Liver (tissue), 9 donors: ENCODE measurements around the gene RFLNA. TPM values are rescaled to one million over a fixed set of nuclear protein-coding genes. Genes with fewer than 3 reads are reported as not detected.

Experiments used
- DNase-seq: peaks from one replicate; pipeline ENCODE4 v3.0.0-alpha.2; 2017; ENCODE audit warnings: low spot score
- H3K27ac ChIP-seq, 2 donors: one replicate each; pipeline ENCODE4 v1.7.0; 2013; ENCODE audit warnings: inconsistent platforms in 2 of 2, low read length in 2 of 2, control low read depth in 1 of 2, low read depth in 1 of 2, mild to moderate bottlenecking in 1 of 2
- H3K27me3 ChIP-seq, 4 donors: one replicate each; pipeline versions ENCODE4 v1.6.1 to v1.7.0; 2013; ENCODE audit warnings: low read length in 3 of 4, inconsistent platforms in 1 of 4, mild to moderate bottlenecking in 1 of 4, moderate library complexity in 1 of 4; ENCODE audit not compliant: control insufficient read depth in 4 of 4, insufficient read depth in 4 of 4
- H3K36me3 ChIP-seq, 4 donors: one replicate each; pipeline versions ENCODE4 v1.6.1 to v1.7.0; 2013; ENCODE audit warnings: low read length in 3 of 4, mild to moderate bottlenecking in 3 of 4, low read depth in 1 of 4, moderate library complexity in 1 of 4; ENCODE audit not compliant: control insufficient read depth in 4 of 4, insufficient read depth in 3 of 4
- H3K4me1 ChIP-seq, 4 donors: one replicate each; pipeline versions ENCODE4 v1.6.1 to v1.7.0; 2013; ENCODE audit warnings: low read length in 3 of 4, mild to moderate bottlenecking in 3 of 4, moderate library complexity in 1 of 4; ENCODE audit not compliant: control insufficient read depth in 4 of 4, insufficient read depth in 4 of 4
- H3K4me3 ChIP-seq, 3 donors: one replicate each; pipeline versions ENCODE4 v1.6.1 to v1.7.0; 2013; ENCODE audit warnings: low read length in 3 of 3, control low read depth in 1 of 3, low read depth in 1 of 3, mild to moderate bottlenecking in 1 of 3
- H3K9ac ChIP-seq, 2 donors: one replicate each; pipeline ENCODE4 v1.7.0; 2013; ENCODE audit warnings: low read length in 2 of 2, mild to moderate bottlenecking in 2 of 2, moderate library complexity in 2 of 2, control low read depth in 1 of 2, low read depth in 1 of 2
- H3K9me3 ChIP-seq, 4 donors: one replicate each; pipeline versions ENCODE4 v1.6.1 to v1.7.0; 2013; ENCODE audit warnings: low read length in 3 of 4; ENCODE audit not compliant: control insufficient read depth in 4 of 4
- ATF3 ChIP-seq: IDR thresholded peaks from 2 replicates; pipeline ENCODE4 v1.6.1; 2016; ENCODE audit warnings: antibody characterized with exemption
- CTCF ChIP-seq: fragments of 150-350 bp; IDR thresholded peaks from 2 replicates; pipeline ENCODE4 v1.5.1; 2017; ENCODE audit warnings: improper control_type of control experiment, low read depth, low read length; ENCODE audit not compliant: missing input control
- EGR1 ChIP-seq, 2 donors: IDR thresholded peaks; 2 replicates each; pipeline ENCODE4 v1.6.1; 2016 to 2018; ENCODE audit warnings: antibody characterized with exemption in 2 of 2, low read depth in 2 of 2
- FOXA1 ChIP-seq: IDR thresholded peaks from 2 replicates; pipeline ENCODE4 v1.6.1; 2016; ENCODE audit warnings: antibody characterized with exemption
- FOXA2 ChIP-seq: IDR thresholded peaks from 2 replicates; pipeline ENCODE4 v1.6.1; 2016; ENCODE audit warnings: antibody characterized with exemption
- GABPA ChIP-seq, 2 donors: IDR thresholded peaks in 1 of 2; conservative IDR thresholded peaks in 1 of 2; 2 replicates each; pipeline ENCODE4 v1.6.1; 2016; ENCODE audit warnings: antibody characterized with exemption in 2 of 2, mild to moderate bottlenecking in 1 of 2, moderate library complexity in 1 of 2
- HNF4A ChIP-seq, 2 donors: conservative IDR thresholded peaks; 2 replicates each; pipeline ENCODE4 v1.6.1; 2016; ENCODE audit warnings: antibody characterized with exemption in 2 of 2, mild to moderate bottlenecking in 2 of 2
- HNF4G ChIP-seq: IDR thresholded peaks from 2 replicates; pipeline ENCODE4 v1.6.1; 2016; ENCODE audit warnings: antibody characterized with exemption
- NR2F2 ChIP-seq: IDR thresholded peaks from 2 replicates; pipeline ENCODE4 v1.6.1; 2016; ENCODE audit warnings: antibody characterized with exemption
- RAD21 ChIP-seq, 2 donors: IDR thresholded peaks; 2 replicates each; pipeline ENCODE4 v1.6.1; 2016; ENCODE audit warnings: antibody characterized with exemption in 2 of 2, mild to moderate bottlenecking in 2 of 2
- RXRA ChIP-seq, 2 donors: IDR thresholded peaks; 2 replicates each; pipeline ENCODE4 v1.6.1; 2017 to 2018; ENCODE audit warnings: antibody characterized with exemption in 2 of 2, mild to moderate bottlenecking in 1 of 2
- SP1 ChIP-seq: IDR thresholded peaks from 2 replicates; pipeline ENCODE4 v1.6.1; 2018; ENCODE audit warnings: antibody characterized with exemption, mild to moderate bottlenecking
- TAF1 ChIP-seq: conservative IDR thresholded peaks from 2 replicates; pipeline ENCODE4 v1.6.1; 2016; ENCODE audit warnings: antibody characterized with exemption, mild to moderate bottlenecking
- YY1 ChIP-seq: IDR thresholded peaks from 2 replicates; pipeline ENCODE4 v1.6.1; 2016; ENCODE audit warnings: antibody characterized with exemption, mild to moderate bottlenecking
- ZBTB33 ChIP-seq: IDR thresholded peaks from 2 replicates; pipeline ENCODE4 v1.6.1; 2016; ENCODE audit warnings: antibody characterized with exemption
- WGBS: extraction: QIAGEN DNeasy Blood & Tissue Kit; methylation state at CpG from one replicate; pipeline ENCODE4 v1.1.7; 2013; 5-methylcytosine and 5-hydroxymethylcytosine counted together
- polyA plus RNA-seq, 2 donors: library from polyadenylated mRNA; stranded (reverse) in 1 of 2; unstranded in 1 of 2; fragments of 200-250 nt in 1 of 2; fragments of >200 nt in 1 of 2; fragmentation: Nextera tagmentation in 1 of 2; extraction: Ambion mirVana in 1 of 2; gene quantifications; one replicate each; pipeline versions ENCODE4 v1.2.1 to v1.2.3, GENCODE V29; 2013 to 2015
- total RNA-seq, 2 donors: library from RNA; depleted of rRNA; stranded (reverse); fragments of >200 nt; gene quantifications; one replicate each; pipeline ENCODE4 v1.2.3, GENCODE V29; 2014
- donor health status: healthy.
- donor health status: healthy.
- donor health status: healthy.
- donor health status: healthy.
- donor health status: healthy.

The RFLNA gene
- total and polyA plus RNA-seq, 4 donors = 0.05 TPM; not detected in 2

- no peak for DNase-seq
- WGBS = 96% methylated on average over 21 of the region's 21 CpGs
- H3K4me1 ChIP-seq = no peaks in the 10 kb centered on the region
These were observed 40.7 kb downstream of the RFLNA start for GRCh38 chr12:124335426-124336183.

GRCh38 chr12:124336184-124336437 lies 41.2 kb downstream of the RFLNA start:
- no peaks in the 10 kb centered on the region for H3K4me1 ChIP-seq
- no peaks in the 10 kb centered on the region for H3K9me3 ChIP-seq
- no peak for DNase-seq
- H3K27me3 ChIP-seq = no peaks in the 10 kb centered on the region
- no peak overlapping the region for H3K4me3 ChIP-seq
- WGBS = 96% methylated on average over 12 of the region's 12 CpGs
- H3K36me3 ChIP-seq = peaks cover 13 to 80% (median 30%) of the 10 kb centered on the region in 4 donors
- H3K27ac ChIP-seq = no peak overlapping the region
- no peak overlapping the region for H3K9ac ChIP-seq
- TF ChIP-seq GABPA (IDR thresholded peaks at IDR 0.05 in 1 of 2, conservative IDR thresholded peaks at IDR 0.05 in 1 of 2) (no peak), FOXA2 (no peak), YY1 (no peak), RXRA (IDR thresholded peaks at IDR 0.05) (no peak), SP1 (no peak), CTCF (no peak), TAF1 (no peak), RAD21 (IDR thresholded peaks at IDR 0.05) (no peak), ZBTB33 (no peak)

More at GRCh38 chr12:124335426-124336183, 40.7 kb downstream of the RFLNA start:
- Histone ChIP-seq H3K9me3 (no peaks in the 10 kb centered on the region), H3K36me3 (peaks cover 15 to 78% (median 32%) of the 10 kb centered on the region in 4 donors), H3K9ac (no peak overlapping the region), H3K27me3 (no peaks in the 10 kb centered on the region), H3K27ac (no peak overlapping the region), H3K4me3 (no peak overlapping the region)
- TF ChIP-seq GABPA (IDR thresholded peaks at IDR 0.05 in 1 of 2, conservative IDR thresholded peaks at IDR 0.05 in 1 of 2) (no peak), ZBTB33 (no peak), RXRA (IDR thresholded peaks at IDR 0.05) (no peak), ATF3 (no peak), CTCF (no peak), TAF1 (no peak), RAD21 (IDR thresholded peaks at IDR 0.05) (no peak), NR2F2 (no peak), EGR1 (IDR thresholded peaks at IDR 0.05; ENCODE audit: low read depth in 2 of 2) (no peak), YY1 (no peak), FOXA1 (no peak), HNF4A (conservative IDR thresholded peaks at IDR 0.05) (no peak), HNF4G (no peak), FOXA2 (no peak), SP1 (no peak)
